Right lobe of liver (tissue), 4 donors: Measurements from ENCODE around the gene DLG1.

ENCODE experiments used
- CTCF ChIP-seq, 4 donors: fragments of 200-600 bp in 3 of 4; fragments of 450-650 bp in 1 of 4; IDR thresholded peaks; one replicate each; pipeline versions ENCODE4 v1.5.1 to v1.8.0; 2016 to 2022; ENCODE audit warnings: antibody characterized with exemption in 4 of 4, mild to moderate bottlenecking in 2 of 4
- POLR2A ChIP-seq: fragments of 450-650 bp; IDR thresholded peaks from one replicate; pipeline ENCODE4 v1.6.1; 2017; ENCODE audit warnings: antibody characterized with exemption, mild to moderate bottlenecking
- donor health status: DM: no; HTN: no; CAD: no.
- donor health status: DM: no; HTN: no; CAD: no.
- donor health status: DM: no; HTN: yes; CAD: no.

DNA sequence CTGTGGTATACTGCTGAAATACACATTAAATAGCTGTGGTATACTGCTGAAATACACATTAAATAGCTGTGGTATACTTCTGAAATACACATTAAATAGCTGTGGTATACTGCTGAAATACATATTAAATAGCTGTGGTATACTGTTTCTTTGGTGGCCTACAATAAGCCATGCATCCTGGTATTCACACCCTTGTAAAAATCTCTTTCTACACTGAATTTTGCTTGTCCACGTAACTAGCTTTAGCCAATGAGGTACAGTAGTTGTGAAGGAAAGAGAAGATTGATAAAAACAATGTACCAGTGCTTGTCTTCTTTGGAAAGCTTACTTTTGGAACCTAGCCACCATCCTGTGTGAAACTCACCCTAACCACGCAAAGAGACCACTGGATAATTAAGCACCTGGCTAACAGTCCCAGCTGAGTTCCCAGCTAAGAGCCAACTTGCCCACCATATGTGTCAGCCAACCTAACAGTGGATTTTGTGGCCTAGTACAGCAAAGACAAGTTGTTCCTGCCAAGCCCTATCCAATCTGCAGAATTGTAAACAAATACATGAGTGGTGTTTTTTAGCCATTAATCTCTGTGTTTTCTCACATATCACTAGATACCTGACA is 165.4 kb downstream of the DLG1 start:
- TF ChIP-seq CTCF (IDR thresholded peaks at IDR 0.05) (no peak), POLR2A (no peak)
